Measurements from ENCODE around the gene MRPS30.
A peak's percentile ranks its signal among the peaks of the same experiment; 100 is the strongest.

The MRPS30 gene

DNA sequence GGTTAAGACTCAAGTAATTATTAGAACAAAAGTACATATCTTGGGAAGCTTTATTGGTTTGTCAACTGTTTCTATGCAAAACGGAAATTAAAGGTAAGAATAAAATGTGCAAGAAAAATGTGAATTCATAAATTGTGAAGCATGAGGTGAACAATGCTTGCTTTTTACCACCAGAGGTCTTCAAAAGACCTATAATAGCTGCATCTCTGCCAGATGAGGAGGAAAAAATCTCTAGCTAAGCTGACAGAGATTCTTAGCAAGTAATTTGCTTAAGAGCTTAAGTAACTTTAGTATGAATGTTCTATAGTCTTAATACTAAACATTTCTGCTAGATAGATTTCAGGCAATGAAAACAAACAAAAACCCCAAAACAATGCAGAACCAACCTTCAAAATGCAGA, 54.1 kb downstream of the MRPS30 start:
- Histone ChIP-seq H3K9ac (ENCODE audit: low read length) (no peak overlapping the region), H3K79me2 (ENCODE audit: low read length) (no peaks in the 10 kb centered on the region), H3K36me3 (replicated peaks; ENCODE audit: low read depth, low read length) (no peaks in the 10 kb centered on the region), H2AFZ (ENCODE audit: low read depth, low read length) (peak overlapping the region; percentile 64; the same call in 1 of the 2 replicates), H3K4me1 (ENCODE audit: low read length) (peaks cover 14% of the 10 kb centered on the region), H3K4me2 (ENCODE audit: low read length) (peak overlapping the region; percentile 3; the same call in 1 of the 2 replicates), H3K9me3 (ENCODE audit: insufficient read depth, low read length) (no peaks in the 10 kb centered on the region), H3K27me3 (ENCODE audit: low read depth, low read length) (no peaks in the 10 kb centered on the region), H3K27ac (ENCODE audit: low read length) (no peak overlapping the region), H4K20me1 (ENCODE audit: insufficient read depth, low read length) (no peaks in the 10 kb centered on the region), H3K4me3 (ENCODE audit: low read length) (no peak overlapping the region)
- TF ChIP-seq EZH2phosphoT487 (IDR thresholded peaks at IDR 0.05; ENCODE audit: low read depth) = no peak
- TF ChIP-seq, protein P1, sequence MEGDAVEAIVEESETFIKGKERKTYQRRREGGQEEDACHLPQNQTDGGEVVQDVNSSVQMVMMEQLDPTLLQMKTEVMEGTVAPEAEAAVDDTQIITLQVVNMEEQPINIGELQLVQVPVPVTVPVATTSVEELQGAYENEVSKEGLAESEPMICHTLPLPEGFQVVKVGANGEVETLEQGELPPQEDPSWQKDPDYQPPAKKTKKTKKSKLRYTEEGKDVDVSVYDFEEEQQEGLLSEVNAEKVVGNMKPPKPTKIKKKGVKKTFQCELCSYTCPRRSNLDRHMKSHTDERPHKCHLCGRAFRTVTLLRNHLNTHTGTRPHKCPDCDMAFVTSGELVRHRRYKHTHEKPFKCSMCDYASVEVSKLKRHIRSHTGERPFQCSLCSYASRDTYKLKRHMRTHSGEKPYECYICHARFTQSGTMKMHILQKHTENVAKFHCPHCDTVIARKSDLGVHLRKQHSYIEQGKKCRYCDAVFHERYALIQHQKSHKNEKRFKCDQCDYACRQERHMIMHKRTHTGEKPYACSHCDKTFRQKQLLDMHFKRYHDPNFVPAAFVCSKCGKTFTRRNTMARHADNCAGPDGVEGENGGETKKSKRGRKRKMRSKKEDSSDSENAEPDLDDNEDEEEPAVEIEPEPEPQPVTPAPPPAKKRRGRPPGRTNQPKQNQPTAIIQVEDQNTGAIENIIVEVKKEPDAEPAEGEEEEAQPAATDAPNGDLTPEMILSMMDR (IDR thresholded peaks at IDR 0.05; ENCODE audit: low read depth, low read length) = peak; percentile 70
